DLD1 (cell line): ENCODE measurements around the gene CIAO1.
"Not testable (repeated sequence)": the region's sequence is repeated elsewhere in the genome, so short reads cannot be mapped to it uniquely, and the experiment has no call there.

Experiments used
- in situ Hi-C: cut with HindIII; loops from 2 replicates; pipeline ENCODE4 v1.10.0; 2017; ENCODE audit warnings: low sequenced_read_pairs

The CIAO1 gene

DNA sequence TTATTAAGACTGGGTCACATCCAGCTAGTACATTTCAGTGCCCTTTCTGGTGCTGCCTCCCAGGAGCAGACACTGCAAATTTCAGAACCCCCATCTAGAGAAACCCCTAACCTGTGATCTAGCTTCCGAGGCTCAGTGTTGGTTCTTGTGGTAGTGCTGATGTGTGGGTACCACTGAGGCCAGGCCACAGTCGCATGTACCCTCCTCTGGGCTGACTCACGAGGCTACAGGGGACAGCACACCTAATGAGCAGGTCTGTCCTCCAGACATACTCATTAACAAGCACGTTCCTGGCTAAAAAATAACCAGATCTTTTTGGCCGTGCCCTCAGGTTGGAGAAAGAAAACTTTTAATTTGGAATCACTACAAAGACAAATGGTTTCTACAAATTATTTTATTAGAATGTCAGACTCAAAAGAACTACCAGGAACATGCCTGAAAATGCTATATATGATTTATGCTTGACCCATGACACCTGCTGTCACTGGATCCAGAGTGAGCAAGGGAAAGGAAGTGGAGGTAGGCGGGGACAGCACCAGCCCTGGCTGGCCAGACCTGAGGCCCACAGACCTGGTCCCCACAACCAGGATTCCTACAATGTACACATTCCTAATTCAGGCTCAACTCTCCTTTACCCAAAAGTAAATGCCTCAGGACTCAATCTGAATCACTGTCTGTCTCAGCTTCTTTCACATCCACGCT lies 8.5 kb downstream of the CIAO1 start:
- in situ Hi-C loops, result no loop called here

DNA sequence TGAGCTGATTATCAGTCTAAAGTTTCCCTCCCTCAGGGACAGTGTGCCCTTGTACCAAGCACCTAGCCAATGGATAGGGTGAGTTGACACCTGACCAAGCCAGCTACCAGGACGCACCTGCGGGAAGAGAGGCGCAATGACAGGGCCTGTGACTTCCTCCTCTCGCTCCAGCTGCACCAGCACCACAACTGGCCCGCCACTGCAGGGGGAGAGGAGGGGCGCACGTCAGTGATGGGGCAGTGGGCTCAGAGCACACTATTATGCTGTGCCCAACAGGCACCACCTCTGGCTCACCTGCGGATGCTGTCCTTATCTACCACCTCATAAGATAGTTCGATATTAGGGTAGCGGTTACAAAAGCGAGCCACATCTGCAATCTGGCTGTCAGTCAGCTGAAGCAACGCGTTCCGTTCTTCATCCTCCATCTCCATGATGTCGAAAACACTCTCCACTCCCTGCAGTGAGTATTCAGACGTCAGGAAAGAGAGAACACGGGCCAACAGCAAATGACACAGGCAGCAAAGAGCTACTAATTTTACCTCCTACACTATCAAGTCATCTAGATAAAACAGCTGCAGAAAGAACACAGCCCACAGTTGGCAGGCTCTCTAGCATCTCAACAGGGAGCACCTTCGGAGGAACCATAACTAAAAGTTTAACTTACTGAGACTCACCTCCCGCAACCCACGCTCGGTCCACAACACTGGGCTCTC lies 10.9 kb downstream of the CIAO1 start:
- in situ Hi-C loops, result no loop called here

DNA sequence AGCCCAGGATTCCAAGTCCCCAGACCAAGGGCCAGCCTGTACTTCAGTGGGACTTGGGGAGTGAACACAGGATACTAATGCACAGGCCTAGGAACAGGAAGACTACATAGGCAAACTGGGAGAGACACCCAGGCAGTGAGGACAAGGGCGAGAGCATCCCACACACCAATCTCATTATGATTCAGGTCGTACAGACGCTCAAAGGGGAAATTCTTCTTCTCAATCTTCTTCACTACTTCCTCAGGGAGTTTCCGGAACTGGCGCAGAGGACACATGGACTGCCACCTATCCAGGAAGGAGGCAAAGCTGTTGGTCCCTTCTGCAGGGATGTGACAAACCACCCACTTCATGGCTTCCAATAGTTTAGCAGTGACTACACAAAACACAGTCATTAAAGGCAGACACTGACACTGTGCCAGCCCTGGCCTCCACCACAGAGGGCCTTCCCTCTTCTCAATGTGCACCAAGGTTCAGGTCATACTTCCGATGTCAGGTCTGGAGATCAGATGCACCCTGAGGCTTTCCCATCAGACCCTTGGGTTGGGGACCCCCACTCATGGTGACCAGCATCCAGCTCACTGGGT lies 21.3 kb downstream of the CIAO1 start:
- in situ Hi-C loops, result no loop called here

DNA sequence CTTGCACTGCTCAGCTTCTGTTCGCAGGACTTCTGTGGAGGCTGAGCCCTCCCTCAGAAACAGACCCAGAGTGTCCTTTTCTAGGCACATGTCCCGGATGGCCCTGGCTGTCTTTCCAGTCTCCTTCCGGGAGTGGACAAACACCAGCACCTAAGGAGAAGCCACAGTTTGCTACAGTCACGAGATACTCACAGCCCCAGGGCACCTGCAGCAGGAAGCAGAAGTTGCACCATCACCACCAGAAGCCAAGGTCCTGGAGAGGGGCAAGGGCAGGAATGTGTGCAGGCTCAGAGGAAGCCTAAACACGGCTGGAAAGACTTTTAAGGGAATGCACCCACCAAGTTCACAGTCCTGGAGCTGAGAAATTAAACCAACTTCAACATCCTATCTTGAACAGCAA lies 25.7 kb downstream of the CIAO1 start:
- in situ Hi-C loops, result no loop called here

DNA sequence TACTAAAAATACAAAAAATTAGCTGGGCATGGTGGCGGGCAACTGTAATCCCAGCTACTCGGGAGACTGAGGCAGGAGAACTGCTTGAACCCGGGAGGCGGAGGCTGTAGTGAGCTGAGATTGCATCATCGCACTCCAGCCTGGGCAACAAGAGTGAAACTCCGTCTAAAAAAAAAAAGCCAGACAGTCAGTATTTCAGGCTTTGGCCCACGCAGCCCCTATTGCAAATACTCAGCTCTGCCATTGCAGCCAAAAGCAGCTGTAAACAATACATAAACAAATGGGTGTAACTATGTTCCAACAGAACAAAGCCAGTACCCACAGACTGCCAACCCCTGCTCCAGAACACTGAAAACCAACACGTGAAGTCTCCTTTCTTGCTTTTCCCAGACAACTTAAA lies 28.2 kb downstream of the CIAO1 start:
- in situ Hi-C loops, result not testable (repeated sequence)

DNA sequence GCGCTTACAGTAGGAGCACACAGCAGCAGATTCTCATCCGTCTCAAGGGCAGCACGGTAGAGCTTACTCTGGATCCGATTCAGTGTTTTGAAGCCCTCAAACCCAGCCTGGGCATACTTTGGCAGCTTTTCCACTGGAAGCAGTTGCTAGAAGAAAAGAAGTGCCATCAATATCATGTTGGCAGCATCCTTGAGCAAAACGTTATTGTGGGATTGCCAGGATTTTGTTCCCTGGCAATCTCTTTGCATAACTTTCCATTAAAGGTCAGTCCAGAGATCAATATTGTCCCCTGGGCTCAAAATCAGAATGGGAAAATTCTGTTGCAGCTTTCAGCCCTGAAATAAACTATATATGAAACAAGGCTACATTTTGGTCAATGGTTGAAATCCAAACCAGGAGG lies 30.9 kb downstream of the CIAO1 start:
- in situ Hi-C loops, result no loop called here

DNA sequence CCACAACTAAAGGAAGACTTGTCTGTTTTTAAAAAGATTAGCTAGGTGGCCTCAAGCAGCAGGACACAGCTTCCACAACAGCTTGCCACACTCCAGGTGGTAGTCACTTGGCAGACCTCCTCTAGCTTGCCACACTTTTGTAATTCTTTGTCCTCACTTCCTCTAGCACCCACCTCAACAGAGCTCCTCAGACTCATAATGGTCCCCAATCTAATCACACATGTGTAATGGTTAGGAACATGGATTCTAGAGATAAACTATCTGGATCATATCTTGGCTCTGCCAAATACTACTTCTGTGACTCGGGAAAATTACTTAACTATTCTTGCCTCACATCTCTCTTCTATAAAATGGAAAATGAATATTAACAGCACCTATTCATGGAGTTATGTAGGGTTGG lies 35.8 kb downstream of the CIAO1 start:
- in situ Hi-C loops, result no loop called here

DNA sequence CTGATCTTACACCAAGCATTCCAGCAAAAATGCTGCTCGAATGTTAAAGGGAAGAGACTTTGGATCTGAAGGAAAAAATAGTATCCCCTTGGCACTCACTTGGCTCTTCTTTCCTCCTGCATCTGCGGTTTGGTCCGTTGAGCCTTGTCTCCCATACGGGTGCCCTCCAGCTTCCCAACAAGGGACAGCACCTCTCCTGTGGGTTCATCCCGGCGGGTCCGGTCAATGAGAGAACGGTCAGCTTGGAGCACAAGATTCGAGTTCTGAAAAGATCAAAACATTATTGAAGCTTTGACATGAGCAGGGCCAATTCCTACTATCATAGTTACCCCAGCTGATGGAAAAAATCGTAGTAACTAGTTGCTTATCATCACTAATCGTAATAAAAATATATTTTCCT lies 38.6 kb downstream of the CIAO1 start:
- in situ Hi-C loops, result no loop called here

DNA sequence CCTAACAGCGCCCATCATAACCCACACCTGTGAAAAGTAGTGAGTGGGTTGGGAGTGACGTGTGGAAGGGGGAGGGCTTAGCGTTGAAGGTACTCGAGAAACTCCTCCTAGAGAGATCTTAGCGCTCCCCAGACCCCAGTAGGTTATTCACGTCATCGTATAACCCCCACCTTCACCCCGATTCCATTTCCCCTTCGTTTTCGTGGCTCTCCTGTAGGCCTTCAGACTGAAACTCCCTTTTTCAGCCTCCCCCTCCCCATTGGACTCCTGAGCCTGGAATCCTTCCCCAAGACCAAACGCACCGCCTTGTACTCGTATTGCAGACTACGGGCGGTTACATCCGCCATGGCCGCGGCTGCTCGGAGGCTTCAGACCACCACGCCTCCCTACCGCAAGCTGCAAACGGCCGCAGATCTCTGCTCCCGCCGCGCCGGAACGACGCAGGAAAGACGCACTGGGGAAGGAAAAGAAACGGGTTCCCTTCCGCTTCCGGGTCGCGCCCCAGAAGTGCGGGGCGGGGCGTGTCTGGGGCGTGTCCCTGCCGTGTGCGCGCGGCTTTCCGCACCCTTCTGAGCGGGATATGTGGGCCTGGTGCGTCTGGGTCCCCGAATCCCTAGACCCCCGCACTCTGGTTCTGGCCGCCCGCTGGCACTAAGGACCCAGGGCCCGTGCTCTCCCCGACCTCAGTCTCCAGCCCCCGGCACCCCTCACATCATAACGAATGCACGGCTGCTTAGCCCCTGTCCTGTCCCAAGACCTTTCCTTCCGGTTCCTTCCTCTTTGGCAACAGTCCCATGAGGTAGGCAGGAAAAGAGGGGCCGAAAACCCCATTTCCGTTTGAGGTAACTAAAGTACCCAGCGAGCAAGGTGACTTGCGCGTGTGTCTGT lies 39.3 kb downstream of the CIAO1 start, which contains the start of gene SNRNP200:
SNRNP200 (minus strand) TSS at position 456 of the 888 bp plus-strand sequence; CDS start at position 347, 109 bp downstream.
- in situ Hi-C loops, result no loop called here

DNA sequence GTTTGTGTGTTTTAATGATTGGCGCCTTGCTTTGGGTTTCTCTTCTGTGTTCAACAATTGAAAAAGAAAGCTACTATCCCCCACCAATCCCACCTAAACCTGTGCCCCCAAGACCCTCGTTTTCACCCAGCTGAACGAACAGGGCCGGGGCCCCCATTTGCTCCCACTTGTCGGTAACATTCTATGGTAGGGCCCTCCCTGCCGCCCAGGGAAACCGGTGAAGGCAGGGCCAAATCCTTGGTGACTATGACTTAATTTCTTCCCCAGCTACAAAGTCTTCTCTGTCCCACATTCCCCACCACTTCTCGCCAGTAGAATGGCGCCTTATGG lies 39.9 kb downstream of the CIAO1 start:
- in situ Hi-C loops, result no loop called here

DNA sequence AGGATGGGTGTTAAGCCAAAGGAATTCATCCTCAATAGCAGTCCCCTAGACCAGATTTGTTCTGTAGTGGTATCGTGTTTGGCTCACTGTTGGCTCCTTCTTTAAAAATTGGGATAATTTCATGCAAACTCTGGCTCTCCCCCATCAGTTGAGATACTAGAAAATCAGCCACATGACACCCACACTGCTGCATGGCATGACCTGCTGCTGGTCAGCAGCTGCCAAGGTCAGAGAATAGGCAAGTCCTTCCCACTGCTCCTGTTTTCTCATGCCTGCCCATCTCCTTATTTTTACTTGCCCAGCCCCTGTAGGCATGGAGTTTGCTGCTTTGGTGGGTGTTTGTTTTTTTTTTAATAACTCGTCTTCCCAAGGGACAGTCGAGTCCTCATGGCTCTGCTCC lies 40.3 kb downstream of the CIAO1 start:
- in situ Hi-C loops, result no loop called here

DNA sequence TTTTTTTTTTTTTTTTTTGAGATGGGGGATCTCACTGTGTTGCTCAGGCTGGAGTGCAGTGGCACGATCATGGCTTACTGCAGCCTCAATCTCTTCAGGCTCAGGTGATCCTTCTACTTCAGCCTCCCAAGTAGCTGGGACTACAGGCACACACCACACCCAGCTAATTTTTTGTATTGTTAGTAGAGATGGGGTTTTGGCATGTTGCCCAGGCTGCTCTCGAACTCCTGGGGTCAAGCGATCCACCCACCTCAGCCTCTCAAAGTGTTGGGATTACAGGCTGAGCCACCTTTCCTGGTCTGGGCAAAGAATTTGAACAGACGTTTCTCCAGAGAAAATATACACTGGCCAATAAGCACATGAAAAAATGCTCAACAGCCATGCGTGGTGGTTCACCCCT lies 42.2 kb downstream of the CIAO1 start:
- in situ Hi-C loops, result no loop called here

DNA sequence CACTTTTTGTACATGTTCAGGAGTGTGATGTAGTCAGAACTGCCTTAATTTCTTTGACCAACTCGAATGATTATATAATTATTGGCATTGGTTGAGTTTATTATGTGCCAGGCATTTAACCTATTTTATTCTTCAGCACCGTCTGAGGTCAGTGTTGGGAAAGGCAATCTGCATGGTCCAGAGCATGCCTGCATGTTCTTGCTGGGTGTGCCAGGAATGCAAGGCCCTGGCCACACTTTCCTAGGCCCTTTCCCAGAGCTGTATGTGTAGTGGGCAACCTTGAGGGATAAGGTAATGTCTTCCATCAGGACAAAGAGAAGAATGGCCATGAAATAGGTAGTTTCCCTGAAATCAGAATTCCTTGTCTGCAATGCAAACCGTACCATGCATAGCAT lies 49.0 kb downstream of the CIAO1 start:
- in situ Hi-C loops, result no loop called here

DNA sequence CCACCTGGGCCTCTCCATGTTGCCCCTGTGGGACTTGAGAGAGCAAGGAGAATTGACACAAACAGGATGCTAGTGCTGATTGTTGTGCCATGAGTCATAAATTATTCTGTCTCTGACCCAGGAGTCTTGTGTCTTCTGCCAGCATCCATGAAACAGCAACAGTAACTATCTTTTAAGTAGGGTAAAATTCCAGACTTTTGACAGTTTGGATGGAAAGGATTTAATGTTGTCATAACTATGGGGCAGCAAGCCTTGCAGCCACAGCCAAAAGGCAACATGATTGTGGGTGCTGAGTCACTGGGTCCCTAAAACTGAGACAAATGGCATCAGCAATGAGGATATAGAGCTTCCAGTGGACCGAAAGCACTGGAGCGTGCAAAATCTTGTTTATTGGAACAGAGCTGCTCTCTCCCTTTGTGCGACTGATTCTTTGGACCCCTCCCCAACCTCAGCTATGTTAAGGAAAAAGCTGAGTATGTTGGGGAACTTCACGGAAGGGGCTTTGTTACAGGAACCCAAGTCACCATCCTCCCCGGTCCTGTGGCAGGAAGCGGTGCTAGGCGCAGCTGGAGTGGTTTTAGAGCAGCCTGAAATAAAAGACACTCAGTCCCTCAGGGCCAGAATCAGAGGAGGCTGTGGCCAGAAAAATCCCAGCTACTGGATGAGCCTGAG lies 49.5 kb downstream of the CIAO1 start:
- in situ Hi-C loops, result no loop called here

DNA sequence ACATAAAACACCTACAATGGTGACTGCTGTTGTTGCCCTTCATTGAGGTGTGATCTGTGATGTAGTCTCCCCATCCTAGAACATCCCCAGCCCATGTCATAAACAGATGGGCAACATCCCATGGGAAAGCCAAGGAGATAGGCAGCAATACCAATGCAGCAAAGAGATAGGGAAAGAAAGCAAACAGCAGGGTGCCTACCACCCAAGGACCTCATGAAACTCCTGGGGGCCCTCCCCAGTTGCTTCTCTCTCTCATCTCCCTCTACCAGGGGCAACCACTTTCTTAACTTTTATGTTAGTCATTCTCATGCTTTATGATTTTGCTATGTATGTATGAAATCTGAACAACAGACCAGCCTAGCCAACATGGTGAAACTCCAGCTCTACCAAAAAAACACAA lies 51.0 kb downstream of the CIAO1 start:
- in situ Hi-C loops, result no loop called here

DNA sequence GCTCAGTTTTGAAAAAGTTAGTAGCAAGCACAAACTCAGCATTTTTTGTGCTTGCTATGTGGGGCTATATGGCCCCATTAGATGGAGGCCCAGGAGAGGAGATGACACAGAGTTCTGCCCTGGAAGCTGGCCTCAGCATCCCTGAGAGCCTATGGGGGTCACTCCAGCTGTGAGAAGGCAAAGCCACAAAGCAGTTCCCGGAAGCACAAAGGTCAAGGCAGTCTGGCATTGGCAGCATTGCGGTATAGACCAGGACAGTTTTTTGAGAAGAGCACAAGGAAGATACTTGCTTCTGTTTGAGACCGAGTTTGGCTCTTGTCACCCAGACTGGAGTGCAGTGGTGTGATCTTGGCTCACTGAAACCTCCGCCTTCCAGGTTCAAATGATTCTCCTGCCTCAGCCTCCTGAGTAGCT lies 51.6 kb downstream of the CIAO1 start:
- in situ Hi-C loops, result no loop called here

DNA sequence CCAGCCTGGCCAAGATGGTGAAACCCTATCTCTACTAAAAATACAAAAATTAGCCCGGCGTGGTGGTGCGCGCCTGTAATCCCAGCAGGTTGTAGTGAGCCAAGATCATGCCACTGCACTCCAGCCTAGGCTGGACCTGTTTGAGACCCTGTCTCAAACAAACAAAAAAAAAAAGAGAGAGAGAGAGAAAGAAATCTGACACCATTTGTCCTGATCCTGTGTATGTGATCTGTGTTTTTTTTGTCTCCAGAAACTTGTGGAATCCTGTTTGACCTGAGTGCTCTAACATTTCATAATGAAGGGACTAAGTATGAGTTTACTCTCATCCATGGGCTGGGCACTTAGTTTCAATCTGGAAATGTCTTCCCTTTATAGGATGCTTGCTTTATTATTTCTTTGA lies 52.7 kb downstream of the CIAO1 start:
- in situ Hi-C loops, result no loop called here

DNA sequence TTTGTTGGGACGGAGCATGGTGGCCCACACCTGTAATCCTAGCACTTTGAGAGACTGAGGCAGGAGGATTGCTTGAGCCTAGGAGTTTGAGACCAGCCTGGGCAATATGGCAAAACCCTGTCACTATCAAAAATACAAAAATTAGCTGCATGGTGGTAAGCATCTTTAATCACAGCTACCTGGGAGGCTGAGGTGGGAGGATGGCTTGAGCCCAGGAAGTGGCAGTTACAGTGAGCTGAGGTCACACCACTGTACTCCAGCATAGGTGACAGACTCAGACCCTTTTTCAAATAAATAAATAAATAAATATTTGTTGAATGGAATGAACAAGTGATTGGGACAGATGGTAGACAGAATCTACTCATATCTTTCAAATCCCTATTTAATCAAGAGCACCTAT lies 53.4 kb downstream of the CIAO1 start:
- in situ Hi-C loops, result no loop called here

DNA sequence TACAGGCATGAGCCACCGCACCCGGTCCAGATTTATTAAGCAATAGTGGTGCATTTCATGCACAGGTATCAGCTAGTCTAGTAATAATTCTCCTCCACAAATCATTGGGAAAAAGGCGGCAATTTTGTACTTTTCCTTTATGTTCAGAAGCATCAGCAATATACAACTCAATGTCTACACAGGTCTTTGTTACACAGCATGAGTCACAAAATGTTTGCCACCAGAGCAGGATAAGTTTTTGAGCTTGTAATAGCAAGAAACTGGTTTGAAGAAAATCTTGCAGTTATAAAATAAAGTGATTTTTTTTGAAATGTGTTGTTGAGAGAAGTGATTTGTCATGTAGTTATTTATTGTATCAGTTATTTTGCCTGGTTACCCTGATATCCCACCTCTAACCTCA lies 54.3 kb downstream of the CIAO1 start:
- in situ Hi-C loops, result no loop called here

DNA sequence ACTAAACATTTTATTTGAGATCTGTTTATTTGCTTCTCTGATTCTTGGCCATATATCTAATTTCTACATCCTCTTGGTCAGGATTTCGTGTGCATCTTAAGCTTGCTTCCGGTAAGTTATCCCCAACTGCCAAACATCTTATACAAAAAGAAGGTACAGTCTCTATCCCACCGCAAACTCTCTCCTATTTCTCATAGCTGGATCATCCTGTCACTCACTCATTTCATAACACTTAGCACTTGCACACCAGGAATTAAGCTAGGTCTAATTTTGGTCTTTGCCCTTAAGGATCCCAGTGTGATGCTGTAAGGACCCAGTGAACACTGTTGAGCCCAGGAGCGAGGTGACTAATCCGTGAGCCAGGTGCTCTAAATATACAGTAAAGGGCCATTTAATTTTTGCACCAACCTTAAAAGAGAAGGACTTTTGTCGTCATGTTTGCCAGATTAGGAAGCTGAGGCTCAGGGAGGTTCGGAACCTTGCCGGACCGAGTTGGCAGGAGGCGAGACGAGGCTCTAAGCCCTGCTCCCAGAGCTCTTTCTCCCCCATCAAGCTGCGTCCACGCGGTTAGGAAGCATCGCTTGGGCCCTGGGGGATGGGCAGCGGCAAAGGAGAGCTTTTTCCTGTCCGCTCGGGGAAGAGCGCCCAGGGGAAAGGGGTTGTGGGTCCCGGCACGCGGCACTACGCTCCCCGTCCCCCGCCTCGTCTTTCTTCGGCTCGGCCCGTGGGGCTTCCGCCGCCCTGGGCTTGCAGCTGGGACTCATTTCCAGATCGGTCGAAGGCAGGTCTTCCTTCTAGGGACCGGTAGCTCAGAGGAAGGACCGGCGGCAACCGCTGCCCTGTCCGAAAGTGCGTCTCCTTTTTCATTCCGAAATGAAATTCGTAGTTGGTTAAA lies 55.0 kb downstream of the CIAO1 start:
- in situ Hi-C loops, result no loop called here
